Stimulated activated CD4-positive, alpha-beta T cell treated with anti-CD3 and anti-CD28 coated beads, Interleukin-2, amount 100 ng/mL, for 24 hours (primary cell): ENCODE data around the gene ZNF428.
"Not testable (repeated sequence)": the region's sequence is repeated elsewhere in the genome, so short reads cannot be mapped to it uniquely, and the experiment has no call there.

Source experiments
- DNase-seq, 2 donors: peaks; one replicate each; pipeline ENCODE4 v3.0.0-alpha.2; 2020

Gene ZNF428

DNA sequence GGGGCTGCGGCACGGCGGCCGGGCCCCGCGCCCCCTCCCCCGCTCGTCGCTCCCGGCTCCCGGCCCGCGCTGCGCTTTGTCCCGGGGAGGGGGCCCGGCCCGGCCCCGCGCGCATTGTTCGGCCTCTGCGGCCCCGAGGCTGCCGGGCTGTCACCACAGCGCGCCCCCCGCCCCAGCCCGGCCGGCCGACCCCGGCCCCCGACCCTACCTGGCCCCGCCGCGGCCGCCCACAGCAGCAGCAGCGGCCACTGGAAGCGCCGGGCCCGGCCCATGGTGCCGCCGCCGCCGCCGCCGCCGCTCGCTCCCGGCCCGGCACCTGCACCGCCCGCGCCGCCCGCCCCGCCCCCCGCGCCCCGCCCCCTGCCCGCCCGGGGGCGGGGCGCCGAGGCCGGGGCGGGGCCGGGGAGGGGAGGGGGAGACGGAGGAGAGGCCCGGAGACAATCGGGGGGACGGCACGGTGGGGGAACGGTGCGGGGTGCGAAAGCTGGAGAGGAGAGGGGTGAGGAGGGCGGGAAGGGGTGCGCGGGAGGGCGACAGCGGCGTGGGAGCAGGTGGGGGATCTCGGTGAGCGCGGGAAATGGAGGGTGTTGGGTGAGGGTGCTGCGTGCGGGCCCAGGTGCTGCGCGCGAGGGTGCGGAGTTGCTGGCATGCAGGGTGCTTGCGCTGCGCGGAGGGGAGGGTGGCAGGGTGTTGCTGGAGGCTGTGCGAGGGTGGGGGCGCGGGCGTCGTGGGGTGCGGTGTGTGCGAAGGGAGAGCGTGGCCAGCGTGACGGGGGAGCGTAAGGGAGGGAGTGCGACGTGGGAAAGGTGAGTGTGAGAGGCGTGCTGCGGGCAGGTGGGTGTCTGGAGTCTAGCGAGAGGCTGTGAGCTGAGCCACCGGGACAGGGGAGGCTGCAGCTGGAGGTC, 20.3 kb upstream of the ZNF428 start, which contains the start of gene CADM4:
CADM4 (minus strand) TSS at position 332 of the 905 bp plus-strand sequence; CDS start at position 272, 60 bp downstream.
- peak; percentile 40 to 47 for DNase-seq

DNA sequence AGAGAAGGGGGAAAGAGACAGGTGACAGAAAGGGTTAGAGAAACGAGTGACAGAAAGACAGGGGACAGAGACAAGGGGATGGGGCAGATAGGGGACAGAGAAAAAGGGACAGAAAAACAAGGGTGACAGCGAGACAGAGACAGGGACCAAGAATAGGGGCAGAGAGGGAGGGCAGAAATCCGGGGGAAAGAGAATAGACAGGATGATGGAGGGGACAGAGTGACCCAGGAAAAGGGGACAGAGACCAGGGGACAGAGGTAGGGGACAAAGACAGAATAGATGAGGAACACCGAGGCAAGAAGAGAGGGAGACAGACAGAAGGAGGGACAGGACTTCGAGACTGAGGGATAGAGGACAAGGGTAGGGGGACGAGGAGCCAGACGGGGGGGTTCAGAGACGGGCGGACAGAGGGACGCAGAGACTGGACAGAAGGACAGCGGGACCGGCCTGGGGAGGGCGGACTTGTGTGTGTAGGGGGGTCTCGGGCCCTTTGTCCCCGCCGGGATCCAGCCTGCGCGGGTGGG, 19.6 kb upstream of the ZNF428 start:
- DNase-seq = no peak

DNA sequence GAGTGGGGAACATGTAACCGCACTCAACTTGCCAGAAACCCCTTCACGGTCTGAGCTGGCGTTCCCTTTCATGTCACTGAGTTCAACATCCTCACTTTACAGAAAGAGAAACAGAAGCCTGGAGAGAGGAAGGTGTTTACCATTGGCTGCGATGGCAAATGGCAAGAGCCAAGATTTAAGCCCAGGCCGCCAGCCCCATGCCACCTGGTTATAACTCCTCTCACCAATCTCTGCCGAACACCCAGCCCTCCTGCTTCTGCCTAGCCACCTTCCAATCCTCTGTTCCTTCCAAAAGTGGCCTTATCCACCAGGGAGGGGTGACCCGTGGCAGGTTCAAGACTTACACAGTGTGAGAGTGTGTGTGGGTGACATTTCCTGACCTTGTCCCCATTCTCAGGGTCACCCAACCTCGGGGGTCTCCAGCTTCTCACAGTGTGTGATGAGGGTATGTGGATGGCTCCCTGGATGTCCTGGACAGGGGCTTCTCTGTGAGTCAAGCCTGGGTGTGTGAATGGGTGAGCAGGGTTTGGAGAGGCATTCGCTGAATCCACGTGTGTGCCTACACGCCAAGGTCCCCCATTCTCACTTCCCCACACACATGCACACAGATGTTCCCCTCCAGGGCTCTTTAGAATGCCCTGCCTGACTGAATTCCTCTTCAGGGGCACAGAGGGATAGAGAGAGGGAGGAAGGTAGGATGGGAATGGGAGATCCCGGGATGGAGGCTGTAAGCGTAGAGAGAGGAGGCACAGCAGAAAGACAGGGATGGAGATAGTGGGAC, 19.0 kb upstream of the ZNF428 start:
- DNase-seq = no peak

GRCh38 chr19:43636121-43636683, 16.8 kb upstream of the ZNF428 start:
- no peak for DNase-seq

DNA sequence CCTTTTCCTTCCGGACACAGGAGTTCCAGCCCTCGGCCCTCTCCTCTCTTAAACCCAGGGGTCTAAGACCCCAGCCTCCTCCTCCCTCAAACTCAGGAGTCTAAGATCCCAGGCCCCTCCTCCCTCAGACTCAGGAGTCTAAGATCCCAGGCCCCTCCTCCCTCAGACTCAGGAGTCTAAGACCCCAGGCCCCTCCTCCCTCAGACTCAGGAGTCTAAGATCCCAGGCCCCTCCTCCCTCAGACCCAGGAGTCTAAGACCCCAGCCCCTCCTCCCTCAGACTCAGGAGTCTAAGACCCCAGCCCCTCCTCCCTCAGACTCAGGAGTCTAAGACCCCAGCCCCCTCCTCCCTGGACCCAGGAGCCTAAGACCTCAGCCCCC, 16.1 kb upstream of the ZNF428 start:
- not testable (repeated sequence) for DNase-seq

DNA sequence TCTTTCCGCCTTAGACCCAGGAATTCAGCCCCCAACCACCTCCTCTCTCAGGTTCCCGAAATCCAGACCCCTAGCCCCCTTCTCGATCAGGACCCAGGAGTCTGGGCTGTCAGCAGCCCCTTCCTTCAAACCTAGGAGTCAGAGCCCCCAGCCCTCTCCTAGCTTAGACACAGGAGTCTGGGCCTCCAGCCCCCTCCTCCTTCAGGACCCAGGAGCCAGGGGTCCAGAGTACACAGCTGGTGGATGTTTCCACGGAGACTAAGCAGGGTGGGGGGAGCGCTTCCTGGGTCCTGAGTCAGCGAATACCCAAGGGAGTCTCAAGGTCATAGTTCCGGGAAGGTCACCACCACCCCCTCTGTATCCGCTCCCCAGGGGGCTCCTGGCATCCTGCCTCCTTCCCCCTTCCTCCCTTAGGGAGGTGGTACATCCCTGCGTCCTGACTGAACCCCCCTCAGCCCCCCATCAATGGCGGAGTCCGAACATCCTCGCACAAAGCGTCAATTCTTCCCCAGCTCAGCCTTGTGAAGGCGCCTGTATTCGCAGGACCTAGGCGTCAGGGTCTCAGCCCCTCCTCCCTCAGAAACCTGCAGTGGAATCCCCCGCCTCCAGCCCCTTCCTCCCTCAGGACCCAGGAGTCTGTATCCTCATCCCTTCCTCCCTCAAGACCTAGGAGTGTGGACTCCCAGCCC, 15.6 kb upstream of the ZNF428 start:
- no peak for DNase-seq

DNA sequence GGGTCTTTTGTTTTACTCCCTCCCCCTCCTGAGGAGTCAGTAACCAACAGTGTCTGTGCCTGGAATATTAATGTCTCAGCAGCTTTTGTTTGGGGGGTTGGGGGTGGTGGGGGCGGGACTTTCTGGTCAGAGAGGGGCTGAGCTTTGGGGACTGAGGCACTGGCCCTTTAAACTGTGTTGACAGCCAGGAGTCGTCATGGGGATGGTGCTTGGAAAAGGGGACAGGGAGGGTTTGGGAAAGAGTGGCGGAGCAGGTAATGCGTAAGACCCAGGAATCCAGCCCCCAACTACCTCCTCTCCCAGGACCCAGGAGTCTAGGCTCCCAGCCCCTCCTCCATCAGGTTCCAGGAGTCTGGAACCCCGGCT, 15.1 kb upstream of the ZNF428 start:
- DNase-seq = no peak

- DNase-seq = no peak
Measured at GRCh38 chr19:43634068-43634467, 14.6 kb upstream of the ZNF428 start.

DNA sequence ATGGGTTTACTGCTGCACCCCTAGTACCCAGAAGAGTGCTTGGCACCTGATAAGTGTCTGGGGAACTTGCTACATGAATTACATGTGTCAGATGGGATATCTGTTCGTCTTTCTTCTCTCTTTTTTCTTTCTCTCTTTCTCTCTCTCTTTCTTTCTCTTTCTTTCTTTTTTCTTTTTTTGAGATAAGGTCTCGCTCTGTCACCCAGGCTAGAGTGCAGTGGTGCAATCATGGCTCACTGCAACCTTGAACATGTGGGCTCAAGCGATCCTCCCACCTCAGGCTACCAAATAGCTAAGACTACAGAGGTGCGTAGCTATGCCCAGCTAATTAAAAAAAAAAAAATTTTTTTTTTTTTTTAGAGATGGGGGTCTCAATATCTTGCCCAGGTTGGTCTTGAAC, 14.1 kb upstream of the ZNF428 start:
- no peak for DNase-seq

GRCh38 chr19:43631491-43631890, 12.1 kb upstream of the ZNF428 start:
- no peak for DNase-seq

- no peak for DNase-seq
Measured at GRCh38 chr19:43628646-43629326, 9.4 kb upstream of the ZNF428 start.

DNA sequence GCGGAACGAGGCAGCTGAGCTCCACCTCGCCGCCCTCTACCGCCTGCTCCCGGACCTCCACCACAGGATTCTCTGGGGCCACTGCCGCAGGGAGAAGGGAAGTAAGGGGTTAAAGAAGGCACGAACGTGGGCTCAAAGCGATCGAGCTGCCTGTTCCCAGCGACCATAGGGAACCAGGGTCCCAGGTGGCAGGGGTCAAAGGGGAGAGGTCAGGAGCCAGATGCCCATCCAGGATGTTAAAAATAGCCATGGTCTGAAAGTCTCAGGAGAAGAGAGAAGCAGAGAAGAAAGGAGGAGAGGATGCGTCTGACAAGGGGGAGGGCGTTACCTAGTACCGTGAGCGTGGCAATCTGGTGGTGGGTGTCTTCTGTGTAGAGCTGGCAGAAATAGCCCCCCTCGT, 7.4 kb upstream of the ZNF428 start:
- no peak for DNase-seq

DNA sequence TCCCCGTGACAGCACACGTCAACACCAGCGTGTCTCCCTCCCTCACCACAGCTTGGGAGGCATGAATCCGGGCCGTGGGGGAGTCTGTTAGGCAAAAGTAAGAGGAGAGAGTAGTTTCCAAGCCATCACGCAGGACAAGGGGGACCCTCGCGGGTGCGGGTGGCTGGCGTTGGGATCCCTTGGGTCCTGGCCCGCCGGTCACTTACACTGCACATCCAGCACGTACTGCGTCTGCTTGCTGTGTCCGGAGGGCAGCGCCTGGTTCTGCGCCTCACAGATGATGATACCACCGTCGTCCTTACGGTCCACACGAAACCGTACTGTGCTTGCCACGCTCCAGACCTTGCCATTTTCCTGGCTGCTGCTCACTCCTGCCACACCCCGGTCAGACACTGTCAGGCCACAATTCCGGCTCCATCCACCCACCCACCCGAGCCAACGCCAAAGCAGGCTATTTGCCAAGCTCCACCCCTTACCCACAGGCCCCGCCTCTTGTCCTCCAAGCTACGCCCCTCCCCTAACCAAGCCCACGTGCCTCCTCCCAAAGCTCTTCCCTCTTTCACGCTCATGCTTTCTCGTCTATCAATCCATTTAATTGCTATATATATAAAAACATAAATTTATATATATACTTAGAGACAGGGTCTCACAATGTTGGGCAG, 6.6 kb upstream of the ZNF428 start:
- peak in 1 of 2 donors; percentile 41 for DNase-seq

GRCh38 chr19:43624933-43625332, 5.5 kb upstream of the ZNF428 start:
- DNase-seq = peak; percentile 86 to 91

GRCh38 chr19:43623889-43624670, 4.7 kb upstream of the ZNF428 start:
- peak in 1 of 2 donors; percentile 38 for DNase-seq

DNA sequence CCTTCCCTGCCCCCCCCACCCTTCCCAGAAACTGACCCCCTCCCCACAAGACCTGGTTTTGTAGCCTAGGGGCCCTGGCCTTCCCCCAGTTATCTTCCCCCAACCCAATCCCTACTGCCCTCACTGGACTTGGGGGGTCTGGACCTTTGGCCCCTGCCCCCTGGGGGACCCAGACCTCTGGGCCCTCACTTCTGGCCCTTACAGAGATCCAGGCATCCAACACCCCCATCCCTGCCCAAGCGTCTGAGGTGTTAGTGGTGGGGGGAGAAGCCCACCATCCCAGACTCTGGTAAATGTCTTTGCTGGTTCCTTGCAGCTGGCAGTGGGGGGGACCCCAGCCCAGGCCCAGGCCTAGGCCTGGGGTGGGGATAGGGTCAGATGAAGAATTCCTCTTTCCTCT, 3.5 kb upstream of the ZNF428 start:
- no peak for DNase-seq

GRCh38 chr19:43622070-43622469, 2.6 kb upstream of the ZNF428 start:
- DNase-seq = no peak

DNA sequence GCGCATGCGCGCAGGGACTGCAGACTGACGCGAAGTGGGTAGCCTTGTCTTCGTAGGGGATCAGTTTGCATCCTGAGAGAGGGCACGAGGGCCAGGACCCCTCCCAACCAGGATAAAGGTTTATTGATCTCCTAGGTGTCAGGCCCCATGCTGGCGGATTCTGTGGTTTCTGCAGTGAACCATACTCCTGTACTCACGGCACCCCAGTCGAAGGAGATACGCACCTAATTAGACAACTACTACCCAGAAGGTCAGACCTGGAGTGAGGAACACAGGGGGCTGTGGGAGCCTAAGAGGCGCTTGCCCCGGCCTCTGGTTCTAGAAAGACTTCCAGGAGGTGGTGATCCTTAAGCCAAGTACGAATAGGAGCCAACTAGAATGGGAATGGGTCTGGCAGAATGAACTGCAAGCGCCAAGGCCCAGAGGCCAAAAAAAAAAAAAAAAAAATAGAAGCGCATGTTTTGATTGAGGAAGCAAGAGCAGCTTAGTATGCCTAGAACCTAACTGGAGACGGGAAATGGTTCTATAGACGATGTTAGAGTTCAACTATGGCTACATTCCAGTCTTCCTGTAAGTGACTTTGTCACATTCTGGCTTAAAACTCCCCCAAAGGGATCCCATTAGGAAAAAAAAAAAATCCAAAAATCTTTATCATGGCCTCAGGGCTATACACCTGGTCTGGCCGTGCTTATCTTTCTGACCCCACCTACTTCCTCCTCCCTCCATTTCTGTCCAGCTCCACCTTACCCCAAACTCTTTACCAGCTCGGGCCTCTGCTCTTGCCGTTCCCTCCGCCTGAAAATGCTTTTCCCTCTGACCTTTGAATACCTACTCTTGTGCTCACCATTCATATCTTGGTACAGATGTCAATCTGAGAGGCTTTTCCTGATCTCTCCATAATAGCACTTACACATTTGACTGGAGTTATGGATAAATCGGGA, 902 bp upstream of the ZNF428 start:
- peak; percentile 89 to 90 for DNase-seq

DNA sequence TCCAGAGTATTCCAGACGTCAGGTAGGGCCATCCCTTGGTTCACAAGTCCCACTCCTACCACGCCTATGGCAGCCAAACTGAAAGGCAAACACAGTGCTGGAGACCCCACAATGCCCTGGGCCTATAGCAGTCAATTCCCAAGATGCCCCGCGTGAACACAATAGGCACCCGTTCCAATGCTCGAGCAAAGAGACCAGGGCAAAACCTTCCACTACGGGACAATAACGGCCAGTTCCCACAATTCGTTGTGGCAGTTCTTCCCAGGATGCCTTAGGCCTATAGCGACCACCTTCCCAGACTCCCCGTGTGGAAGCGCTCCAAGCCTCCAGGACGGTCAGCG, 538 bp downstream of the ZNF428 start:
- peak; percentile 59 to 63 for DNase-seq

DNA sequence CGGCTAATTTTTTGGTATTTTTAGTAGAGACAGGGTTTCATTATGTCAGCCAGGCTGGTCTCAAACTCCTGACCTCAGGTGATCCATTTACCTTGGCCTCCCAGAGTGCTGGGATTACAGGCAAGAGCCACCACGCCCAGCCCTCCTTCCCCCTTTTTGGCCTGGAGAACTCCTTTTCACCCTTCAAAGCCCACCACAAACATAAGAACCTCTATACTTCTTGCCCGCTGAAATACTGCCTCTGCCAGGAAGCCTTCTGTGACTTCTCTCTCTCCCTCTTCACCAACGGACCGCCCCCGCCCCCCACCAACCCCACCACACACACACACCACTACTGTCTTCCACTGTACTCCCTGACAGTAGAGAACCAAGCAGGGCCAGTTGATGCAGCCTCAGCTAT, 2.5 kb downstream of the ZNF428 start:
- no peak for DNase-seq
